ENCODE results near the gene GGNBP2.

GGNBP2 gene

GRCh38 chr17:36616061-36617029 is 71.6 kb downstream of the GGNBP2 start:
- no peak overlapping the region for H2AFZ ChIP-seq
- H3K36me3 ChIP-seq (ENCODE audit: control insufficient read depth, insufficient read depth, low read length), result no peaks in the 10 kb centered on the region
- H3K27ac ChIP-seq, result no peak overlapping the region
- no peaks in the 10 kb centered on the region for H3K4me1 ChIP-seq
- no peaks in the 10 kb centered on the region for H3K79me2 ChIP-seq
- H3K4me3 ChIP-seq (ENCODE audit: low read depth, low read length), result no peak overlapping the region
- no peak for TF ChIP-seq CTCF (IDR thresholded peaks at IDR 0.05)
- H3K27me3 ChIP-seq (ENCODE audit: control insufficient read depth, insufficient read depth, low read length), result no peaks in the 10 kb centered on the region
- no peak overlapping the region for H3K4me2 ChIP-seq (ENCODE audit: low read length)
- no peaks in the 10 kb centered on the region for H3K9me3 ChIP-seq (ENCODE audit: control insufficient read depth, low read length)
- no peak overlapping the region for H3K9ac ChIP-seq

GRCh38 chr17:36617773-36618172 is 73.1 kb downstream of the GGNBP2 start:
- no peaks in the 10 kb centered on the region for H3K4me1 ChIP-seq
- no peak overlapping the region for H2AFZ ChIP-seq
- H3K27ac ChIP-seq, result no peak overlapping the region
- H3K4me2 ChIP-seq (ENCODE audit: low read length), result no peak overlapping the region
- H3K79me2 ChIP-seq, result no peaks in the 10 kb centered on the region
- no peaks in the 10 kb centered on the region for H3K36me3 ChIP-seq (ENCODE audit: control insufficient read depth, insufficient read depth, low read length)
- H3K9ac ChIP-seq, result no peak overlapping the region
- no peaks in the 10 kb centered on the region for H3K9me3 ChIP-seq (ENCODE audit: control insufficient read depth, low read length)
- no peak for TF ChIP-seq CTCF (IDR thresholded peaks at IDR 0.05)
- no peaks in the 10 kb centered on the region for H3K27me3 ChIP-seq (ENCODE audit: control insufficient read depth, insufficient read depth, low read length)
- no peak overlapping the region for H3K4me3 ChIP-seq (ENCODE audit: low read depth, low read length)

GRCh38 chr17:36623281-36623680 is 78.6 kb downstream of the GGNBP2 start:
- Histone ChIP-seq H3K27me3 (ENCODE audit: control insufficient read depth, insufficient read depth, low read length) (no peaks in the 10 kb centered on the region), H3K36me3 (ENCODE audit: control insufficient read depth, insufficient read depth, low read length) (no peaks in the 10 kb centered on the region), H2AFZ (no peak overlapping the region), H3K4me3 (ENCODE audit: low read depth, low read length) (no peak overlapping the region), H3K27ac (no peak overlapping the region), H3K4me2 (ENCODE audit: low read length) (no peak overlapping the region), H3K9ac (no peak overlapping the region), H3K9me3 (ENCODE audit: control insufficient read depth, low read length) (no peaks in the 10 kb centered on the region), H3K79me2 (no peaks in the 10 kb centered on the region), H3K4me1 (no peaks in the 10 kb centered on the region)
- no peak for TF ChIP-seq CTCF (IDR thresholded peaks at IDR 0.05)

GRCh38 chr17:36625188-36625587 is 80.5 kb downstream of the GGNBP2 start:
- TF ChIP-seq CTCF (IDR thresholded peaks at IDR 0.05), result no peak

More at GRCh38 chr17:36625188-36625587, 80.5 kb downstream of the GGNBP2 start:
- Histone ChIP-seq H3K27ac (no peak overlapping the region), H3K4me2 (ENCODE audit: low read length) (no peak overlapping the region), H3K9ac (no peak overlapping the region), H3K9me3 (ENCODE audit: control insufficient read depth, low read length) (no peaks in the 10 kb centered on the region), H3K4me3 (ENCODE audit: low read depth, low read length) (no peak overlapping the region), H2AFZ (no peak overlapping the region), H3K27me3 (ENCODE audit: control insufficient read depth, insufficient read depth, low read length) (no peaks in the 10 kb centered on the region), H3K36me3 (ENCODE audit: control insufficient read depth, insufficient read depth, low read length) (no peaks in the 10 kb centered on the region), H3K79me2 (no peaks in the 10 kb centered on the region), H3K4me1 (no peaks in the 10 kb centered on the region)

Measured in parathyroid adenoma (tissue), 2 donors.